ENCODE data around the gene SRA1.
"Not testable (repeated sequence)": the region's sequence is repeated elsewhere in the genome, so short reads cannot be mapped to it uniquely, and the experiment has no call there.

Gene SRA1

GRCh38 chr5:140557136-140557805 lies at the start of gene SRA1:
Gene SRA1, minus strand, starts transcription at chr5:140557473. Its CDS starts 21 bp downstream, at chr5:140557452.
- DNase-seq = peak; percentile 82

- no peak for DNase-seq
Observed at GRCh38 chr5:140607031-140607430, 49.8 kb upstream of the SRA1 start.

- DNase-seq = no peak
Observed at GRCh38 chr5:140605879-140606278, 48.6 kb upstream of the SRA1 start.

- DNase-seq = no peak
Observed at GRCh38 chr5:140603734-140604133, 46.5 kb upstream of the SRA1 start.

GRCh38 chr5:140603446-140603698 lies 46.1 kb upstream of the SRA1 start:
- DNase-seq = not testable (repeated sequence)

- no peak for DNase-seq
Observed at GRCh38 chr5:140602147-140602546, 44.9 kb upstream of the SRA1 start.

GRCh38 chr5:140600096-140600495 lies 42.8 kb upstream of the SRA1 start:
- DNase-seq = no peak

- no peak for DNase-seq
Observed at GRCh38 chr5:140598836-140599235, 41.6 kb upstream of the SRA1 start.

GRCh38 chr5:140596321-140596741 lies 39.1 kb upstream of the SRA1 start:
- DNase-seq = no peak

GRCh38 chr5:140595538-140596300 lies 38.4 kb upstream of the SRA1 start:
- DNase-seq = no peak

GRCh38 chr5:140594169-140594568 lies 36.9 kb upstream of the SRA1 start:
- no peak for DNase-seq

- not testable (repeated sequence) for DNase-seq
Observed at GRCh38 chr5:140593070-140593469, 35.8 kb upstream of the SRA1 start.

GRCh38 chr5:140591747-140592372 lies 34.6 kb upstream of the SRA1 start:
- DNase-seq = no peak

- DNase-seq = no peak
Observed at GRCh38 chr5:140590861-140591260, 33.6 kb upstream of the SRA1 start.

GRCh38 chr5:140588311-140589070 lies 31.2 kb upstream of the SRA1 start:
- no peak for DNase-seq

GRCh38 chr5:140587495-140587894 lies 30.2 kb upstream of the SRA1 start:
- no peak for DNase-seq

GRCh38 chr5:140579188-140579747 lies 22.0 kb upstream of the SRA1 start:
- not testable (repeated sequence) for DNase-seq

GRCh38 chr5:140576776-140577201 lies 19.5 kb upstream of the SRA1 start:
- no peak for DNase-seq

GRCh38 chr5:140575309-140575708 lies 18.0 kb upstream of the SRA1 start:
- DNase-seq = no peak

- no peak for DNase-seq
Observed at GRCh38 chr5:140574165-140574564, 16.9 kb upstream of the SRA1 start.

- DNase-seq = no peak
Observed at GRCh38 chr5:140573683-140574082, 16.4 kb upstream of the SRA1 start.

- DNase-seq = no peak
Observed at GRCh38 chr5:140571105-140571504, 13.8 kb upstream of the SRA1 start.

- DNase-seq = no peak
Observed at GRCh38 chr5:140570488-140570887, 13.2 kb upstream of the SRA1 start.

Measured in stimulated activated CD4-positive, alpha-beta T cell treated with anti-CD3 and anti-CD28 coated beads, Interleukin-12 subunit alpha, Interleukin-12 subunit beta, amount 100 ng/mL, for 4 hours (primary cell).